WERI-Rb-1 (cell line): ENCODE measurements around the gene EML1.

Source experiments
- DNase-seq: peaks from one replicate; pipeline ENCODE4 v3.0.0-alpha.2; 2020
- H3K27ac ChIP-seq: fragments of 250-450 bp; sonication (Bioruptor Pico); 2 replicates; pipeline ENCODE4 v1.5.1; 2020; ENCODE audit warnings: mild to moderate bottlenecking, moderate library complexity
- H3K27me3 ChIP-seq: fragments of 250-450 bp; sonication (Bioruptor Pico); 2 replicates; pipeline ENCODE4 v1.5.1; 2021; ENCODE audit warnings: mild to moderate bottlenecking, low read depth, moderate library complexity; ENCODE audit not compliant: insufficient read depth, severe bottlenecking
- H3K36me3 ChIP-seq: fragments of 250-450 bp; sonication (Bioruptor Pico); 2 replicates; pipeline ENCODE4 v1.5.1; 2020; ENCODE audit warnings: mild to moderate bottlenecking, moderate library complexity
- H3K4me3 ChIP-seq: 2 replicates; pipeline ENCODE4 v1.5.1; 2011; ENCODE audit warnings: low read depth, mild to moderate bottlenecking, control low read depth, low read length
- H3K9me3 ChIP-seq: fragments of 250-450 bp; sonication (Bioruptor Pico); 2 replicates; pipeline ENCODE4 v1.5.1; 2021; ENCODE audit warnings: mild to moderate bottlenecking, moderate library complexity; ENCODE audit not compliant: severe bottlenecking
- CTCF ChIP-seq: IDR thresholded peaks from 2 replicates; pipeline ENCODE4 v1.5.1; 2011; ENCODE audit warnings: low read depth, mild to moderate bottlenecking, control low read depth, inconsistent platforms, low read length

EML1 gene

DNA sequence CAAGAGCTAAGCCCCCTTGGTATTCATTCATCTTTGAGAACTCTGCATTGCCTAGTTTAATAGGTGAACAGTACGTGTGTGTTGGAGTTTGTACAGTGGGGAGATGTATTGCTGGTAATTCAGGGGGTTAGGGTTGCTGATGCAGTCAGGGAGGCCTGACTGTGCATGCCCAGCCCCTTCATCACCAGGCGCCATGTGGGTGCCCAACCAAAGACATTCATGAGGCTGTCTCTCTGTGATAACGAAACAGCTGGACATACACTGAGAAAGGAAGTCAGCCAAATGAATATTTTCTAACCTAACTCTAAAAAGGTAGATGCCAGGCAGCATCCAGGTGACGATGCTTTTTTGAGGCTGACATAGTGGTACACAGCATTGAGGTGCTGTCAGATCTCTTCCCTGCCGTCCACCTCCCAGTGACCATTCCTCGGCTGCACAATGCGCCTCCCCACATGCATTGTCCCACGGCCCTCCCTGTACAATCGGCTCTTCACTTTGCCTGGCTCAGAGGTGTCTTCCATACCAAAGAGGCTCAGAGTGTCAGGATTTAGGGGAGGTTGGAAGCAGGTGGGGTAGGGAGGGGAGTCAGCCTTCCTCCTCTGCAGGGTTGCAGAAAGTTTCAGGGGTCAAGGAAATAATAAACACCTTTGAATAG is 19.0 kb downstream of the EML1 start:
- no peak for TF ChIP-seq CTCF
- no peak for DNase-seq
- Histone ChIP-seq H3K27ac (no peak overlapping the region), H3K36me3 (peaks cover 8% of the 10 kb centered on the region; the same call in 1 of the 2 replicates), H3K9me3 (no peaks in the 10 kb centered on the region), H3K27me3 (no peaks in the 10 kb centered on the region), H3K4me3 (no peak overlapping the region)

GRCh38 chr14:99812892-99813291 is 19.7 kb downstream of the EML1 start:
- Histone ChIP-seq H3K27me3 (no peaks in the 10 kb centered on the region), H3K36me3 (peaks cover 8% of the 10 kb centered on the region; the same call in 1 of the 2 replicates), H3K9me3 (no peaks in the 10 kb centered on the region), H3K4me3 (no peak overlapping the region), H3K27ac (no peak overlapping the region)
- TF ChIP-seq CTCF = no peak
- DNase-seq = no peak

- Histone ChIP-seq H3K27ac (no peak overlapping the region), H3K4me3 (no peak overlapping the region), H3K9me3 (no peaks in the 10 kb centered on the region), H3K27me3 (no peaks in the 10 kb centered on the region), H3K36me3 (peaks cover 2% of the 10 kb centered on the region; the same call in 1 of the 2 replicates)
- TF ChIP-seq CTCF = no peak
- no peak for DNase-seq
Observed at GRCh38 chr14:99815696-99816095, 22.5 kb downstream of the EML1 start.

DNA sequence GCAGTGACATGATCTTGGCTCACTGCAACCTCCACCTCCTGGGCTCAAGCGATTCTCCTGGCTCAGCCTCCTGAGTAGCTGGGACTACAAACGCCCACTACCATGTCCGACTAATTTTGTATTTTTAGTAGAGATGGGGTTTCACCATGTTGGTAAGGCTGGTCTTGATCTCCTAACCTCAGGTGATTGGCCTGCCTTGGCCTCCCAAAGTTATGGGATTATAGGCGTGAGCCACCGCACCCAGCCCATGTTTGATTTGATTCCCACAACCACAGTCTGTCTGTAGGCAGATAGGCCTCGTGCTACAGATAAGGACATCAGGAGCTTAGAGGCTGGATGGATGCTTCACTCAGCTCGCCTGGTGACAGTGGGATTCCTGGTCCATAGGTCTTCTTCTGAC is 23.0 kb downstream of the EML1 start:
- Histone ChIP-seq H3K27ac (no peak overlapping the region), H3K9me3 (no peaks in the 10 kb centered on the region), H3K27me3 (no peaks in the 10 kb centered on the region), H3K4me3 (no peak overlapping the region), H3K36me3 (no peaks in the 10 kb centered on the region; the same call in none of the 2 replicates)
- no peak for DNase-seq
- no peak for TF ChIP-seq CTCF

DNA sequence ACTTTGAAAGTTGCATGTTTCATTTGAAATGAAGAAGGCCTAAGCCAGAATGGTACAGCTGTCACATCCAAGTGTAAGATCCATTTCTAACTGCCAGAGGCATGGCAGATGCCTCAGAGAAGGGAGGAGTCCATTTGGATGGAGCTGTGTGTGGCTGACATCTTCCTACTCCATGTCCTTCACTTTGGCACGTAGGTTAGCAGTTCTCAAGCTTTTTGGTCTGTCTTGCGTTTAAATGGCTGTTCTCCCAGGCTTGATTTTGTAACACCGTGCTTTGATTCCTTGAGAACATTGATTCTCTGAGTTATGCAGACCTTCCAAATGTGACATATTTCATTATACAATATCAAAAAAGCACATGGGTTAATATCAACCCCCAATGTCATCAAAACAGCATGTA is 23.4 kb downstream of the EML1 start:
- Histone ChIP-seq H3K9me3 (no peaks in the 10 kb centered on the region), H3K4me3 (no peak overlapping the region), H3K27me3 (no peaks in the 10 kb centered on the region), H3K36me3 (no peaks in the 10 kb centered on the region; the same call in 1 of the 2 replicates), H3K27ac (no peak overlapping the region)
- no peak for DNase-seq
- TF ChIP-seq CTCF = no peak

GRCh38 chr14:99817331-99817730 is 24.1 kb downstream of the EML1 start:
- Histone ChIP-seq H3K27ac (no peak overlapping the region), H3K36me3 (no peaks in the 10 kb centered on the region; the same call in 1 of the 2 replicates), H3K27me3 (no peaks in the 10 kb centered on the region), H3K9me3 (no peaks in the 10 kb centered on the region), H3K4me3 (no peak overlapping the region)
- TF ChIP-seq CTCF = no peak
- DNase-seq = no peak
